A549 (cell line): ENCODE data around the gene TRDMT1. TPM values are rescaled to one million over a fixed set of nuclear protein-coding genes. Genes with fewer than 3 reads are reported as not detected.

Source experiments
- ATAC-seq, 2 experiments: fragments of 200-7000 bp in 1 of 2; fragments of >200 bp in 1 of 2; cut with Nextera tagmentation in 1 of 2; cut with Tn5 transposase in 1 of 2; 3 replicates each; pipeline versions ENCODE4 v1.8.0 to v1.9.1; 2018 to 2020; ENCODE audit warnings: mild to moderate bottlenecking in 1 of 2, moderate library complexity in 1 of 2
- CTCF ChIA-PET: fragments of 300-600 bp; sonication (Branson Sonifier 250); formaldehyde crosslinking; extraction: SDS; loops from one replicate; lab custom pipeline; 2021; ENCODE audit warnings: antibody characterized with exemption, inconsistent platforms; lab: Yijun Ruan, JAX
- POLR2A ChIA-PET: fragments of 350-600 bp; formaldehyde crosslinking; extraction: SDS; loops from one replicate; lab custom pipeline; 2021; ENCODE audit warnings: antibody characterized with exemption, inconsistent platforms; lab: Yijun Ruan, JAX
- DNase-seq, 2 experiments: peaks; one replicate each; pipeline versions ENCODE4 v3.0.0 to v3.0.0-alpha.2; 2011 to 2016; ENCODE audit warnings: low read depth in 1 of 2, low spot score in 1 of 2
- FAIRE-seq: peaks from 2 replicates; lab custom pipeline; 2011; peaks lifted over from hg19 to GRCh38; lab: Jason Lieb, UNC
- H3K27ac ChIP-seq, 2 experiments: fragments of >200 bp; sonication (Bioruptor Twin); formaldehyde crosslinking; 3 replicates each; pipeline ENCODE4 v1.5.1; 2016 to 2017
- H3K4me1 ChIP-seq: fragments of >200 bp; sonication (Bioruptor Twin); formaldehyde crosslinking; 3 replicates; pipeline ENCODE4 v1.6.1; 2016
- H3K4me2 ChIP-seq: fragments of >200 bp; sonication (Bioruptor Twin); formaldehyde crosslinking; 3 replicates; pipeline ENCODE4 v1.6.1; 2016
- H3K4me3 ChIP-seq: fragments of >200 bp; sonication (Bioruptor Twin); formaldehyde crosslinking; 3 replicates; pipeline ENCODE4 v1.5.1; 2016
- H3K9me3 ChIP-seq: fragments of >200 bp; sonication (Bioruptor Twin); formaldehyde crosslinking; 3 replicates; pipeline ENCODE4 v1.6.1; 2016
- BHLHE40 ChIP-seq: IDR thresholded peaks from 2 replicates; pipeline ENCODE4 v1.6.1; 2012; ENCODE audit warnings: low read depth, low read length, inconsistent platforms
- CEBPB ChIP-seq, 2 experiments: fragments of >200 bp in 1 of 2; sonication (Bioruptor Twin) in 1 of 2; formaldehyde crosslinking in 1 of 2; IDR thresholded peaks; 2 replicates each; pipeline ENCODE4 v1.6.1; 2012 to 2016
- CHD4 ChIP-seq: fragments of 200-600 bp; sonication (generic); IDR thresholded peaks from 2 replicates; pipeline ENCODE4 v1.6.1; 2016; ENCODE audit warnings: antibody characterized with exemption, mild to moderate bottlenecking, borderline replicate concordance
- ELK1 ChIP-seq: fragments of 150-350 bp; IDR thresholded peaks from 2 replicates; pipeline ENCODE4 v1.6.1; 2014; ENCODE audit warnings: low read depth, mild to moderate bottlenecking, low read length
- EP300 ChIP-seq, 2 experiments: fragments of >200 bp; sonication (Bioruptor Twin); formaldehyde crosslinking; IDR thresholded peaks; 2 replicates in 1 of 2; 3 replicates in 1 of 2; pipeline ENCODE4 v1.6.1; 2016 to 2017
- ESRRA ChIP-seq: fragments of 150-350 bp; IDR thresholded peaks from 2 replicates; pipeline ENCODE4 v1.6.1; 2014; ENCODE audit warnings: mild to moderate bottlenecking, low read length, borderline replicate concordance
- FOSL2 ChIP-seq, 2 experiments: fragments of 450-650 bp in 1 of 2; fragments of >200 bp in 1 of 2; sonication (Bioruptor Twin) in 1 of 2; formaldehyde crosslinking; IDR thresholded peaks; 2 replicates each; pipeline versions ENCODE4 v1.5.0 to v1.6.1; 2016 to 2020; ENCODE audit warnings: mild to moderate bottlenecking in 1 of 2, moderate library complexity in 1 of 2
- FOXS1 ChIP-seq: fragments of 250-450 bp; sonication (Bioruptor Pico); IDR thresholded peaks from 2 replicates; pipeline ENCODE4 v1.5.0; 2020; ENCODE audit warnings: mild to moderate bottlenecking, moderate library complexity
- GATA3 ChIP-seq: IDR thresholded peaks from 2 replicates; pipeline ENCODE4 v1.6.1; 2012; ENCODE audit warnings: borderline replicate concordance
- HEYL ChIP-seq: fragments of 250-450 bp; sonication (Bioruptor Pico); IDR thresholded peaks from 2 replicates; pipeline ENCODE4 v1.8.0; 2021; ENCODE audit warnings: mild to moderate bottlenecking, moderate library complexity
- JUN ChIP-seq, 2 experiments: fragments of >200 bp; sonication (Bioruptor Twin); formaldehyde crosslinking; IDR thresholded peaks; 2 replicates in 1 of 2; 3 replicates in 1 of 2; pipeline ENCODE4 v1.6.1; 2016 to 2017
- JUNB ChIP-seq: fragments of >200 bp; sonication (Bioruptor Twin); formaldehyde crosslinking; IDR thresholded peaks from 2 replicates; pipeline ENCODE4 v1.6.1; 2016
- MAFK ChIP-seq: fragments of 450-650 bp; IDR thresholded peaks from 2 replicates; pipeline ENCODE4 v1.6.1; 2014; ENCODE audit not compliant: partially characterized antibody
- MYC ChIP-seq: IDR thresholded peaks from 2 replicates; pipeline ENCODE4 v1.6.1; 2012; ENCODE audit warnings: mild to moderate bottlenecking, inconsistent platforms, low read length, improper control_type of control experiment, borderline replicate concordance
- NR3C1 ChIP-seq: fragments of >200 bp; sonication (Bioruptor Twin); formaldehyde crosslinking; IDR thresholded peaks from 3 replicates; pipeline ENCODE4 v1.6.1; 2017
- PHF8 ChIP-seq: fragments of 200-600 bp; sonication (generic); IDR thresholded peaks from 2 replicates; pipeline ENCODE4 v1.6.1; 2016; ENCODE audit warnings: low read depth, mild to moderate bottlenecking, antibody characterized with exemption, moderate library complexity, borderline replicate concordance
- POLR2AphosphoS2 ChIP-seq: conservative IDR thresholded peaks from 2 replicates; pipeline ENCODE4 v1.6.1; 2012; ENCODE audit warnings: low read length, improper control_type of control experiment, inconsistent platforms
- RAD21 ChIP-seq, 2 experiments: fragments of >200 bp in 1 of 2; sonication (Bioruptor Twin) in 1 of 2; formaldehyde crosslinking in 1 of 2; IDR thresholded peaks in 1 of 2; conservative IDR thresholded peaks in 1 of 2; 2 replicates in 1 of 2; 3 replicates in 1 of 2; pipeline ENCODE4 v1.6.1; 2012 to 2018; ENCODE audit warnings: inconsistent platforms in 1 of 2
- RCOR1 ChIP-seq: fragments of 150-350 bp; IDR thresholded peaks from 2 replicates; pipeline ENCODE4 v1.6.1; 2014; ENCODE audit warnings: antibody characterized with exemption, low read length, low read depth
- ZNF302 ChIP-seq: fragments of 250-450 bp; sonication (Bioruptor Pico); IDR thresholded peaks from 2 replicates; pipeline ENCODE4 v1.9.0; 2021; ENCODE audit warnings: inconsistent platforms, mild to moderate bottlenecking, moderate library complexity
- WGBS: methylation state at CpG from one replicate; pipeline ENCODE4 v1.1.6; 2017; ENCODE audit errors: missing lambda C conversion rate; 5-methylcytosine and 5-hydroxymethylcytosine counted together
- polyA plus RNA-seq, 4 experiments: library from polyadenylated mRNA; depleted of rRNA in 3 of 4; stranded (reverse); fragments of >200 nt; fragmentation: RNase III in 1 of 4; extraction: RNeasy Plus Mini Kit Qiagen cat#74134 plus additional on column Dnase treatment in 1 of 4; gene quantifications; 2 replicates in 3 of 4; 3 replicates in 1 of 4; pipeline ENCODE4 v1.2.3, GENCODE V29; 2011 to 2017
- TF ChIP-seq, protein P1 (sequence below): IDR thresholded peaks from 2 replicates; pipeline ENCODE4 v1.6.1; 2012
- TF ChIP-seq, protein P2 (sequence below): IDR thresholded peaks from 2 replicates; pipeline ENCODE4 v1.6.1; 2012; ENCODE audit warnings: low read depth, borderline replicate concordance
- TF ChIP-seq, protein P3 (sequence below): fragments of >200 bp; sonication (Bioruptor Twin); formaldehyde crosslinking; IDR thresholded peaks from 3 replicates; pipeline ENCODE4 v1.6.1; 2016

The TRDMT1 gene
- polyA plus RNA-seq, 2 of the 4 experiments (the other 2 are of a cell fraction) = 2.4 to 7.4 TPM

DNA sequence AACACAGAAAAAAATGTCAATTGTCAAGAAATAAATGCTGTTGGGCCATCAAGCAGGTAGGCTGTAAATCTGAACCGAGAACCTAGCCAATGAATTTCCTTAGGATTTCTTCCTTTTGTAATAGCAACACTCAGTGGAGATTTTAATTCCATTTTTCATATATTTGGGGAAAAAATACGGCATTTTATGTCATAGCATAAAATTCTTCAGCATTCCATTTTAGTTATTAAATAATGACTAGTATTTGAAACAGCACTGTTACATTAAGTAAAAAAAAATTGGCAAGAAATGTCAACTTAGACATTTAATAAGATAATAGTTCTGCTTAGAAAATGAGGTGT, 14.3 kb upstream of the TRDMT1 start:
- FAIRE-seq = no peak
- CTCF ChIA-PET = interaction anchor here (1.0 to 1.2 kb wide), 2 partner anchors 15 to 363 kb away, joined by 4 to 5 read pairs; no protein-coding TSS in a partner anchor
- POLR2A ChIA-PET = interaction anchor here (2.0 to 2.5 kb wide), 2 partner anchors 13 to 15 kb away, joined by 11 to 26 read pairs; partner anchors contain the start of genes TRDMT1 and VIM
- peak overlapping the region; percentile 60 for H3K4me2 ChIP-seq
- peaks cover 52% of the 10 kb centered on the region for H3K4me1 ChIP-seq
- no peak for TF ChIP-seq BHLHE40
- H3K4me3 ChIP-seq = no peak overlapping the region
- WGBS = 85% methylated on average over 2 of the region's 2 CpGs
- no peaks in the 10 kb centered on the region for H3K9me3 ChIP-seq
- peak overlapping the region; percentile 55 to 75; a peak in 5 of 6 replicates for H3K27ac ChIP-seq
- no peak for ATAC-seq
- DNase-seq = no peak

DNA sequence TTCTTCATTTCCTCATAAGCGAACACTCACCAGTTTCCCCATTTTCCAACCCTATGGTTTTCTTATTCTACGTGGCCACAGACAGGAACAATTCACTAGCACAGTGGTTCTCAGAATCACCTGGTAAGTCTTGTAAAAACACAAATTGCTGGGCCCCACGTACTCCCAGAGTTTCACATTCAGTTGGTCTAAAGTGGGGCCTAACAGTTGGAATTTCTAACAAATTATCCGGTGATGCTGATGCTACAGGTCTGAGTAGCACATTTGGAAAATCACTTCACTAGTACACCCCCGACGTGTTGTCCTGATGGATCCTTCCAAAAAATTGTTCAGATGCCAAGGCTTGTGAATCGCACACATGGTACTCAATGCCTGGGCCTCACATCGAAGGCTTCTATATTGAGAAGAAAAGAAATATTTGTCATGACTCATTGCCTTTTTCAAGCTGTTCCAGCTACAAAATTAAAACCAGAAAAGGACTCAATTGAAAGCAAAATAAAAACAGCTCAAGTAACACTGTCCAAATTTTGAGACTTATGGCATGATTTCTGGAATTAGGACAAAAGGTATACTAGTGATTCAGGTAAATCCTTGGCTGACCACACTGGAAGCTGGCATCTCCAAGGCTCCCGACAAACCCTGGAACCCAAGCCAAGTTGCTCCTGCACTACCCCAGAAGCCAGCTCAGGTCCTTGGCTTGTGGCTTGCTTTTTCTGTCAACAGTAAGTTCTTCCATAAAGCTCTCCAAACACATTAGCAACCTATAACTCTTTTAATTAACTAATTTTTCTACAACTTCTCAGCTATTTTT, 13.7 kb upstream of the TRDMT1 start:
- no peak overlapping the region for H3K4me3 ChIP-seq
- peak; percentile 28 for FAIRE-seq
- peak overlapping the region; percentile 55 to 75; a peak in 5 of 6 replicates for H3K27ac ChIP-seq
- CTCF ChIA-PET = interaction anchor here (1.0 to 1.2 kb wide), 2 partner anchors 15 to 362 kb away, joined by 4 to 5 read pairs; no protein-coding TSS in a partner anchor
- WGBS = 39% methylated on average over 9 of the region's 9 CpGs
- peak in 1 of 2 experiments; percentile 75 for DNase-seq
- no peaks in the 10 kb centered on the region for H3K9me3 ChIP-seq
- POLR2A ChIA-PET = interaction anchor here (2.0 to 2.5 kb wide), 2 partner anchors 14 kb away, joined by 11 to 26 read pairs; partner anchors contain the start of genes TRDMT1 and VIM
- TF ChIP-seq, protein P1, sequence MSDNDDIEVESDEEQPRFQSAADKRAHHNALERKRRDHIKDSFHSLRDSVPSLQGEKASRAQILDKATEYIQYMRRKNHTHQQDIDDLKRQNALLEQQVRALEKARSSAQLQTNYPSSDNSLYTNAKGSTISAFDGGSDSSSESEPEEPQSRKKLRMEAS = peak; percentile 84
- no peak for TF ChIP-seq RAD21 (conservative IDR thresholded peaks at IDR 0.05 in 1 of 2, IDR thresholded peaks at IDR 0.05 in 1 of 2)
- peak overlapping the region; percentile 60 for H3K4me2 ChIP-seq
- ATAC-seq = peak; percentile 51 to 52; a peak in 2 of 6 replicates
- peaks cover 52% of the 10 kb centered on the region for H3K4me1 ChIP-seq

- FAIRE-seq (no peak), ATAC-seq (no peak), DNase-seq (no peak)
- Histone ChIP-seq H3K9me3 (no peaks in the 10 kb centered on the region), H3K4me2 (peak overlapping the region; percentile 60), H3K4me3 (no peak overlapping the region), H3K4me1 (peaks cover 59% of the 10 kb centered on the region), H3K27ac (peak overlapping the region; percentile 55 to 75; a peak in 5 of 6 replicates)
- no peak for TF ChIP-seq ZNF302 (CRISPR knock-in tag)
- ChIA-PET POLR2A (interaction anchor here (1.6 to 2.5 kb wide), 3 partner anchors 13 to 14 kb away, joined by 14 to 26 read pairs (median 24); partner anchors contain the start of genes TRDMT1 and VIM), CTCF (interaction anchor here (4.7 kb wide), 1 partner anchor 14 kb away, joined by 53 read pairs; the partner anchor contains the start of gene VIM)
- 81% methylated on average over 2 of the region's 2 CpGs for WGBS
Observed at GRCh38 chr10:17214526-17214925, 13.1 kb upstream of the TRDMT1 start.

- no peak overlapping the region for H3K4me3 ChIP-seq
- peaks cover 60% of the 10 kb centered on the region for H3K4me1 ChIP-seq
- peak overlapping the region; percentile 60 for H3K4me2 ChIP-seq
- FAIRE-seq (no peak), DNase-seq (peak in 1 of 2 experiments; percentile 41), ATAC-seq (peak in 1 of 2 experiments; percentile 52; a peak in 2 of 6 replicates)
- H3K9me3 ChIP-seq = no peaks in the 10 kb centered on the region
- H3K27ac ChIP-seq = peak overlapping the region; percentile 55 to 73; a peak in 4 of 6 replicates
- 16% methylated on average over 2 of the region's 2 CpGs for WGBS
- ChIA-PET CTCF (interaction anchor here (0.7 to 4.7 kb wide), 3 partner anchors 8 to 15 kb away, joined by 3 to 53 read pairs (median 4); partner anchors contain the start of gene VIM), POLR2A (interaction anchor here (1.0 to 1.6 kb wide), 3 partner anchors 13 to 17 kb away, joined by 3 to 24 read pairs (median 14); partner anchors contain the start of genes TRDMT1 and VIM)
- TF ChIP-seq PHF8 (no peak), FOXS1 (CRISPR knock-in tag) (peak; percentile 61; the same call in 1 of the 2 replicates), GATA3 (peak; percentile 23; the same call in 1 of the 2 replicates), MAFK (peak; percentile 66), ELK1 (no peak), RCOR1 (no peak), POLR2AphosphoS2 (no peak), CEBPB (IDR thresholded peaks at IDR 0.05) (no peak), NR3C1 (no peak), JUNB (peak; percentile 73), MYC (no peak), JUN (IDR thresholded peaks at IDR 0.05) (peak in 1 of 2 experiments; percentile 18; a peak in 1 of 5 replicates), ESRRA (no peak), CHD4 (no peak), FOSL2 (IDR thresholded peaks at IDR 0.05) (no peak), FOSL2 (CRISPR knock-in tag; IDR thresholded peaks at IDR 0.05) (peak; percentile 4; the same call in 1 of the 2 replicates), EP300 (IDR thresholded peaks at IDR 0.05) (no peak), HEYL (no peak)
- TF ChIP-seq, protein P2, sequence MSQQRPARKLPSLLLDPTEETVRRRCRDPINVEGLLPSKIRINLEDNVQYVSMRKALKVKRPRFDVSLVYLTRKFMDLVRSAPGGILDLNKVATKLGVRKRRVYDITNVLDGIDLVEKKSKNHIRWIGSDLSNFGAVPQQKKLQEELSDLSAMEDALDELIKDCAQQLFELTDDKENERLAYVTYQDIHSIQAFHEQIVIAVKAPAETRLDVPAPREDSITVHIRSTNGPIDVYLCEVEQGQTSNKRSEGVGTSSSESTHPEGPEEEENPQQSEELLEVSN = no peak
- TF ChIP-seq, protein P3, sequence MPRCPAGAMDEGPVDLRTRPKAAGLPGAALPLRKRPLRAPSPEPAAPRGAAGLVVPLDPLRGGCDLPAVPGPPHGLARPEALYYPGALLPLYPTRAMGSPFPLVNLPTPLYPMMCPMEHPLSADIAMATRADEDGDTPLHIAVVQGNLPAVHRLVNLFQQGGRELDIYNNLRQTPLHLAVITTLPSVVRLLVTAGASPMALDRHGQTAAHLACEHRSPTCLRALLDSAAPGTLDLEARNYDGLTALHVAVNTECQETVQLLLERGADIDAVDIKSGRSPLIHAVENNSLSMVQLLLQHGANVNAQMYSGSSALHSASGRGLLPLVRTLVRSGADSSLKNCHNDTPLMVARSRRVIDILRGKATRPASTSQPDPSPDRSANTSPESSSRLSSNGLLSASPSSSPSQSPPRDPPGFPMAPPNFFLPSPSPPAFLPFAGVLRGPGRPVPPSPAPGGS = no peak
Observed at GRCh38 chr10:17213646-17214349, 12.3 kb upstream of the TRDMT1 start.
